GM18907 (cell line): Measurements from ENCODE around the gene LCE3C.
"Not testable (repeated sequence)": the region's sequence is repeated elsewhere in the genome, so short reads cannot be mapped to it uniquely, and the experiment has no call there.

ENCODE experiments used
- ATAC-seq: cut with Tn5 transposase; IDR thresholded peaks from one replicate; pipeline ENCODE4 v1.9.1; 2021; ENCODE audit warnings: mild to moderate bottlenecking, moderate library complexity; ENCODE audit not compliant: unreplicated experiment

Gene LCE3C

GRCh38 chr1:152599934-152600333 lies at the start of gene LCE3C:
Gene LCE3C (plus strand): TSS chr1:152600234. CDS start chr1:152600732, 498 bp downstream.
- no peak for ATAC-seq

GRCh38 chr1:152565115-152565514 lies 34.9 kb upstream of the LCE3C start:
- ATAC-seq = no peak

- ATAC-seq = no peak
These were observed 34.4 kb upstream of the LCE3C start for GRCh38 chr1:152565535-152566215.

GRCh38 chr1:152566681-152567080 lies 33.4 kb upstream of the LCE3C start, which contains the start of gene LCE3E:
Gene LCE3E (minus strand): TSS chr1:152566780. CDS start chr1:152566208, 572 bp downstream.
- ATAC-seq = no peak

- ATAC-seq = no peak
These were observed 22.9 kb upstream of the LCE3C start for GRCh38 chr1:152577168-152577567.

- ATAC-seq = not testable (repeated sequence)
These were observed 20.5 kb upstream of the LCE3C start for GRCh38 chr1:152579526-152579925.

- ATAC-seq = no peak
These were observed 19.6 kb upstream of the LCE3C start, which contains the start of gene LCE3D for GRCh38 chr1:152580433-152580832. Gene LCE3D (minus strand): TSS chr1:152580516. CDS start chr1:152579936, 580 bp downstream.

- no peak for ATAC-seq
These were observed 17.4 kb upstream of the LCE3C start for GRCh38 chr1:152582647-152583046.

GRCh38 chr1:152585586-152585985 lies 14.4 kb upstream of the LCE3C start:
- ATAC-seq = no peak

- ATAC-seq = no peak
These were observed 3.0 kb upstream of the LCE3C start for GRCh38 chr1:152596986-152597385.

- ATAC-seq = no peak
These were observed 13.5 kb downstream of the LCE3C start, which contains the start of gene LCE3B for GRCh38 chr1:152613511-152613910. Gene LCE3B (plus strand): TSS chr1:152613811. CDS start chr1:152613811, 0 bp downstream.

- ATAC-seq = no peak
These were observed 22.0 kb downstream of the LCE3C start for GRCh38 chr1:152621993-152622392.

GRCh38 chr1:152622803-152623202 lies 22.8 kb downstream of the LCE3C start, which contains the start of gene LCE3A:
Gene LCE3A (minus strand): TSS chr1:152623103. CDS start chr1:152623103, 0 bp downstream.
- no peak for ATAC-seq

GRCh38 chr1:152623203-152623844 lies 23.3 kb downstream of the LCE3C start:
- ATAC-seq = no peak

- ATAC-seq = no peak
These were observed 26.7 kb downstream of the LCE3C start for GRCh38 chr1:152626744-152627143.

- no peak for ATAC-seq
These were observed 30.6 kb downstream of the LCE3C start for GRCh38 chr1:152630596-152630995.

GRCh38 chr1:152640351-152640750 lies 40.3 kb downstream of the LCE3C start:
- ATAC-seq = no peak

- no peak for ATAC-seq
These were observed 43.9 kb downstream of the LCE3C start for GRCh38 chr1:152643945-152644344.

GRCh38 chr1:152645146-152645545 lies 45.1 kb downstream of the LCE3C start:
- no peak for ATAC-seq

GRCh38 chr1:152646656-152647055 lies 46.6 kb downstream of the LCE3C start:
- no peak for ATAC-seq
